ENCODE results near the gene PLEKHN1.

GRCh38 chr1:918843-919242 is 47.4 kb upstream of the PLEKHN1 start:
- TF ChIP-seq CTCF (conservative IDR thresholded peaks at IDR 0.05) (no peak), EZH2 (IDR thresholded peaks at IDR 0.05; ENCODE audit: low read depth) (no peak)
